Measurements from ENCODE around the gene RASSF1.

Gene RASSF1

GRCh38 chr3:50299929-50300680, 40.5 kb downstream of the RASSF1 start:
- DNase-seq (ENCODE audit: low spot score) = peak; percentile 92

DNA sequence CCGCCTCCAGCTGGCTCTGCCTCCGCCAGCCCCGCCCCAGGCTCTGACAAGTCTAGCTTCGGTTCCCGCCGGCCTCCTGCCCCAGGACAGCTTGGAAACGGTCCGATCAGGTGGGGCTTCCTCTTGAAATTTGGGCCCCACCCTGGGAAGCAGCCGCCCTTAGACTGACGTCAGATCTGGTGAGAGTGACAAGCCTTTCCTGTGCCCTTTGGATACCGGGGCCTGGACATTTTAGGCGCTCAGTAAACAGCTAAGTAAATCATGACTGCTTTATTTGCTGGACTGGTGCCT, 41.1 kb downstream of the RASSF1 start:
- no peak for DNase-seq (ENCODE audit: low spot score)

- peak; percentile 100 for DNase-seq (ENCODE audit: low spot score)
Observed at GRCh38 chr3:50298836-50299637, 41.6 kb downstream of the RASSF1 start, which contains the start of the genes HYAL3 and NAA80. HYAL3 (minus strand) TSS chr3:50299405; CDS start chr3:50295602, 3,803 bp downstream. NAA80 (minus strand) TSS chr3:50299405; CDS start chr3:50297463, 1,942 bp downstream.

DNA sequence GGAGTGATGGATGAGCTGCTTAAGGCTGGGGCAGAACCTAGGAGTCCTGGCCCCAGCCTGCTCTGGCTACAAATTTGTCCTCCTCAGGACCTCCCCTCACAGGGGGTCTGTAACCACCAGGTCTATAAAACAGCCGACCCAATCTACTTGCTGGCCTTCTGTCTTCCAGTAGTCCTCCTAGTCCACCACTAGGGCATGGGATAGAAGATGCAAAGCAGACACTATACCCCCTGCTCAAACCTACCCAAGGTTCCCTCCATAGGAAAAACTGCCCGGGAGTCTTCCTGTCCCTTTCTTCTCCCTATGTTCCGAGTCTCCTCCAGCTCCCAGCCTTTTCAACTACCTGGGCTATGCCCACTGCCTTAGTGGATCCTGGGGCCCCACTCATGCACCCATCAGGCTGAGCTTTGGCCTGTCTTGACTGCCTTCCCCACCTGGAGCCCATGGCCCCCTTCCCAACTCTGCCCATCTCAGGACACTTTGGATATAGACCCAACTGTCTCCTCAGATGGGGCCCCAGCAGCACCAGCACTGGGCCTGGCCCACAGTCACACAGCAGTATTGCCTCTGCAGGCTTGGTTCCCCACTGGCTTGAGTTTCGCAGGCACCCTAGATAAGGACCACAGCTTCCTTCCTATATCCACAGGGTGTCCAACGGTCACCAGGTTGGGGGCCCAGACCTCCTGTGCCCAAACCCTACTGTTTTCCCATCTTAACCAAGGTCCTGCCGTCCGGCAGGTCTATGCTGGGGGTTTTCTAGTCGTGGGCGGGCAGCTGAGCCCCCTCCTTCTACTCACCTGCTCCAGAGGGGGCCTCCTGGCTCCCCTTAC, 42.5 kb downstream of the RASSF1 start:
- no peak for DNase-seq (ENCODE audit: low spot score)

- DNase-seq (ENCODE audit: low spot score) = no peak
Observed at GRCh38 chr3:50297384-50297775, 43.3 kb downstream of the RASSF1 start.

GRCh38 chr3:50296721-50297383, 43.8 kb downstream of the RASSF1 start:
- DNase-seq (ENCODE audit: low spot score) = no peak

DNA sequence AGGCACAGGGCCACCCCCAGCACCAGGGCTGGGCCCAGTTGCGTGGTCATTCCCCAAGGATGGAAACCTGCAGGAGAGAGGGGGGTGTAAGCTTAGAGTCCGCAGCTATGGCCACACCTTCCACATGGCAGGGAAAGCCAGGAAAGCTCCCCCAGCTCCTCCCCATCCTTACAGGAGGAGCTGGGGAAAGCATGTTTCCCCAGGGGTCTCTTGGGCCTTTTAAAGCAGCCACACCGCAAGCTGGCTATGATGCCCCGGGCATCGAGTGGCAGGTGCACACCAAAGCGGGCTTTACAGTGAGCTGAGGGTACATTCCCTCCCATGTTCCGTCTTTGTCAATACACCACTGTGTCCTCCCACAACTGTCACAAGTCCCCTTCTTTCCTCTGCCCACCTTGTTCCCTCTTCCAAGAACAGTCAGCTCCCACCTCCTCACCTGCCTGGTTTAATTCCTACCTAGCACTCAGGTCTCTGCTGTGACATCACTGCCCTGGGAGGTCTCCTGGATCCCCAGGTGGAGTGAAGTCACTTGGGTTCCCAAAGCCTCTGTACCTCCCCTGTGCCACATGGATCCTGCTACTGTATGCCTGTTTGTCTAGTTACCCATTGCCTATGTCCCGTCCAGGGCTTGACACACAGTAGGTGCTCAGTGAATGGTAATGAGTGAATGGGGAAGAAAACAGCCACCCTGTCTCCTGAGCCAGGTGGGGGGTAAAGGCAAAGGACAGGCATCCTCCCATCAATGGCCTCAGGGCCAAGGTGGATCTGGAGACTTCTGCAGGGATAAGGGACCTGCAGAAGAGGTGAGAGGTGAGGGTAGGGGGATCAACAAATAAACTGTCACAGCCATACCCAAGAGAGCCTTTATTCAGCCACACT, 44.8 kb downstream of the RASSF1 start:
- no peak for DNase-seq (ENCODE audit: low spot score)

DNA sequence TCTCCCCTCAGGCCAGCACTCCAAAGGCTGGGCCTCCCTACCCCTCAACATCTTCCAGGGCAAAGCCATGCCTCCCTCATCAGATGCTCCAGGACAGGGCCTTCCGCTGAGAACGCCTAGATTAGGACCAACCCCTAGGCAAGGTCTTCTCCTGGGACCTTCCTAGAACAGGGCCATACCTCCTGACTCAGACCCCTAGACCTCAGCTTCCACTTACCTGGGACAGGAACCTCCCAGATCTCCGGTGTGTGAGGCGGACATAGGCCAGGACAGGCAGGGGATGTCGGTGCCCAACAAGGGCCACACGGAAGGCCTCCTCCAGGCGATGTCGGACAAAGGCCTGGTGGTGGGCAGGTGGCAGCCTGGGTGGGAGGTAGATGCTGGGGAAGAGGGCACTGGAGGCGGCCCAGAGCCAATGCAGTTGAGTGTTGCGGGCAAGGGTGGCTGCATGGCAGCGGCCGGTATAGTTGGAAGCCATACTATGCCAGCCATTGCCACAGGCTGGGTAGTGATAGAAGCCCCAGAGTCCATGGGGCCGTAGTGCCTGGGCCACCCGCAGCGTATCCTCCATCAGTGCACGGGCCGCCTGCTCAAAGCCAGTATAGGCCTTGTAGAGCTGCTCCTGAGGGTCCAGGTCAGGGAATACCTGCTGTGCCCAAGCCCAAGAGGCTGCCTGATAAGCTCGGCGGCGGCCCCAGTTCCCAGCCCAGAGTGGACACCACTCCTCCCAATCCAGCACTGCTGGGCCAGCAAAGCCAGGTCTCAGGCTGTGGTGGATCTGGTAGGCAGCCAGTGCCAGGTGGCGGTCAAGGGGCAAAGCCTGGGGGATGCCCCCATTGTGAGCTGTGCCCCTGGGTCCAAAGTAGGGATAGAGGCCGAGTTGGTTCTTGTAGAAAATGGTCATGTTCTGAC, 45.9 kb downstream of the RASSF1 start:
- no peak for DNase-seq (ENCODE audit: low spot score)

DNA sequence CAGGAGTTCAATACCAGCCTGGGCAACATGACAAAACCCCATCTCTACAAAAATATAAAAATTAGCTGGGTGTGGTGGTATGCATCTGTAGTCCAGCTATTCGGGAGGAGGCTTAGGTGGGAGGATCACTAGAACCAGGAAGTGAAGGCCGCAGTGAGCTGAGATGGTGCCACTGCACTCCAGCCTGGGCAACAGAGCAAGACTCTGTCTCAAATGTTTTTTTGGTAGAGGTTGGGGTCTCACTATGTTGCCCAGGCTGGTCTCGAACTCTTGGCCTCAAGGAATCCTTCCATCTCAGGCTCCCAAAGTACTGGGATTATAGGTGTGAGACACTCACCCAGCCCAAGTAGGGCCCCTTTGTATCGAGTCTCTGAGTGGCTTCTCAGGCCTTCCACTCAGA, 46.5 kb downstream of the RASSF1 start:
- no peak for DNase-seq (ENCODE audit: low spot score)

DNA sequence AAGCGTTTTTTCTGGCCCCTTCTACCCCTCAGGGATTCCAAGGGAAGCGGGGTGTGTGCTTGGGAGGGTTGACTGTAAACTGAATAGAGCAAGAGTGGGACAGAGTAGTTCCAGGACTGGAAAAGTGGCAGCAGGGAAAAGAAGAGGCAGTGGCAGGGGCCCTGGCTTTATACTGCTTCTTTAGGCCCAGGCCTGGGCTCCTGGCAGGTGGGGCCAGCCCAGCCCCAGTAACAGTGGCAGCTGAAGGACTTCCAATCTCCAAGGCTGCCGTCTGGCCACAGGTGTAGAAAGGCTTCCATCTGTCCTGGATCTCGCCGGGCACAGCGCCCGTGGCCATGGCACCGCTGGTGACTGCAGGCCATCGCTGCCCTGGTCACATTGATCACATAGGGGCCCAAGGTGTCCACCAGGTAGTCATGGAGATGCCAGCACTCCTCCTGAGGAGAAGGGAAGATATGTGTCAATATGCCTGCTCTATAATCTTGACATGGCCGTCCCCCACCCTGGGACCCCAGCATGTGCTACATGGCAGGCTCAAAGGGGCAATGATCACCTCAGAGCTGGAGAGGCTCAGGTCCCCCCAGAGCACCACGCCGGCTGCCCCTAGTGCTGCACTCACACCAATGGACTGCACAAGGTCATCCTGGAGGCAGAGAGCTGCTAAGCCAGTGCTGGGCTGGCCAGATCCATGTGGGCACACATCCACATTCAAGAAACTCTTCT, 47.4 kb downstream of the RASSF1 start:
- no peak for DNase-seq (ENCODE audit: low spot score)

DNA sequence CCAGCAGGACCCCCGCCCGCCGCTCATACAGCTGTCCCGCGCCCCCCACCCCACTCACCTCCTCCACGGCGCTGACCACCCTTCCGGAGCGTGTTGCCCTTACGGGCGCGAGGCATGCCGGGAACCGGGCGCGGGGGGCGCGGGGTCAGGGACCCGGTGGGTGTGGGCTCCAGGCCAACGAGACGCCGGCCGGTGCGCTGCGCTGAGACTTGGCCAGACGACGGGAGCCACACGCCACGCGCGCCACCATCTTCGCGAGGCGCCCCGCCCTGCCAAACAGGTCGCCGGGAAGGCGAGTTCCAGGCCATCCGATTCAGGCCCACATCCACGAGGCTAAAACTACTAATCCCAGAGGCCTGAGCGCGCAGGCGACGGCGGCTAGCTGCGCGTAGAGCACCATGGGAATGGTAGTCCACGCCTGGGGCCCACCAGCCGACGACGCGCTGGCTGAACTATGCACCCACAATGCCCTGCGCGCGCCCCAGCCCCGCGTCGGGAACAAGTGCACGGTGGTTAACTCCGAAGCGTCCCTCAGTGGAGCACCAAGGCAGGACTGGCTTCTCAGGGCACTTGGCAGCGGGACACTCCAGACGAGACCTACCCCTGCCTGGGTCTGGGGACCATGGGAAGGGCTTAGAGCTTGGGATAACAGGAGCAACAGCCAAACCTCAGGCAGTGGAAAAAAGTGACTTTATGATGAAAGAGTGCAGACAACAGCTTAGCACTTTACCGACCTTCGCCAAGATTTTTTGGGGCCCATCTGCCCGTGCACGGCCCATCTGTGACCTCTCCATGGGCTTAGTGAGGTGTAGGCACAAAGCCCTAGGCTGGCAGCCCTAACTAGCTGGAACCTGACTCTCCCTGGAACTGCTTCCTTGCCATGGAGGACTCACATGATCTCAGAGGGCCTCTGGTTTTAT, 48.2 kb downstream of the RASSF1 start, which contains the start of gene IFRD2:
TSS of gene IFRD2 (minus strand) at position 271 of the 920 bp plus-strand sequence. CDS start at position 116, 155 bp downstream.
- peak; percentile 98 for DNase-seq (ENCODE audit: low spot score)

- DNase-seq (ENCODE audit: low spot score) = no peak
Observed at GRCh38 chr3:50290161-50290641, 50.4 kb downstream of the RASSF1 start.

- DNase-seq (ENCODE audit: low spot score) = no peak
Observed at GRCh38 chr3:50289130-50289529, 51.5 kb downstream of the RASSF1 start.

DNA sequence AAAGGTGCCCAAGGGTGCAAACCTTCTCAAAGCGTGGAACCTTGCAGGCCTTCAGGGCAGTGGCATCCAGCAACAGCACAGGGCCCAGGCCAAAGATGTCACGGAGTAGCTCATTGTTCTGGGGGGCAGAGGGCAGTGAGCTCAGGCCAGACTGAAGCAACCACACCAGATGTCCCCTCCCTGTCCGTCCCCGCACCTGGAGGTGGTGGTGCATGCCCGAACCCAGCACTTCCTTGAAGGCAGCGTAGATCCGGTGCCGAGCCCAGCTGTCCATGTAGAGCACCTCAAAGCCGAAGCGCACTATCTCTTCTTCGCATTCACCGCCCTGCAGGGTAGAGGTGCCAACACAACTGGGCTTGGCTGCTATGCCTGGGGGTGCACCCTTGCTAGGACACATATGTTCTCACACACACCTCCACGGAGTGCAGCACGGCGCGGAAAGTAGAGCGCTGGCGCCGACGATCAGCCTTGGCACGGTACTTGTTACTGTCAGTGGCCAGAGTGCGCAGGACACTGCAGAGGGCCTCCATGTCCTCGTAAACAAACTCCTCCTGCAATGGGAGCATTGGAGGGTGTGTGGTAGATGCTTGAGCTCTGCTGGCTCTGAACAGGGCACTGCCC, 52.1 kb downstream of the RASSF1 start:
- no peak for DNase-seq (ENCODE audit: low spot score)

GRCh38 chr3:50287262-50287661, 53.4 kb downstream of the RASSF1 start:
- no peak for DNase-seq (ENCODE audit: low spot score)

DNA sequence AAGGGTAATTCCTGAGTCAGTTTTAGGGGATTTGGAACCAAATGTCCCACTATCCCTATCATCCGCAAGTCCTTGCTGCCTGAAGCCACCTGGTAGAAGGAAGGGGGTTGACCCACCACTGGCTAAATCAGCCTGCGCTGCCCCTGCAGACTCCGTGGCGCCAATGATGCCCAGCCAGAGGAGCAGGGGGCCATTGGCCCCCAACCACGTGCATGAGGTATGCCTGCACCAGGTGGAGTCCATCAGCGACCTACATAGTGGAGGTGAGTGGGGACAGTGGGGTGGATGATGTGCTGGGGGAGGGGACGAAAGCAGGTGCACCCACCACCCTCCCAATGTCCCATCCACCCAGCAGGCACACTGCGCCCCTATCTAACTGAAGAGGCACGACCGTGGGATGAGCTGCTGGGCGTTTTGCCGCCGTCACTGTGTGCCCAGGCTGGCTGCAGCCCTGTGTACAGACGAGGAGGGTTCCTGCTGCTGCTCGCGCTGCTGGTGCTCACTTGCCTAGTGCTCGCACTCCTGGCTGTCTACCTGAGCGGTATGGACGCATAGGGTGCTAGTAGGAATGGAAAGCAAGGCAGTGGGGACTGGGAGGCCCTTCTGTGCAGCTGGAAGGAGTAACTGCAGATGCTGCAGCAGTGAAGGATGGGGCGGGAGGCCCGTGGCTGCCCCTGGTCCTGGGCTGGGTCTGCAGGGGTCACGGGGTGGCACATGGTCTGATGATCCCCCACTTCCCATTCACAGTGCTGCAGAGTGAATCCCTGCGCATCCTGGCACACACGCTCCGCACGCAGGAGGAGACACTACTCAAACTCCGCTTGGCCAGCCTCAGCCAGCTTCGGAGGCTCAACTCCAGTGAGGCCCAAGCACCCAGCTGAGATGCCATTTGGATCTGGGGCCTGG, 54.1 kb downstream of the RASSF1 start:
- no peak for DNase-seq (ENCODE audit: low spot score)
